Karpas-422 (cell line): ENCODE results near the gene PALLD. TPM values are rescaled to one million over a fixed set of nuclear protein-coding genes. Genes with fewer than 3 reads are reported as not detected.

Source experiments
- DNase-seq: peaks from one replicate; pipeline ENCODE4 v3.0.0-alpha.2; 2015
- H2AFZ ChIP-seq: fragments of 200-600 bp; sonication (generic); 2 replicates; pipeline ENCODE4 v1.6.1; 2014; ENCODE audit warnings: antibody characterized with exemption, low read length, mixed read lengths
- H3K27ac ChIP-seq: fragments of 200-600 bp; sonication (generic); 2 replicates; pipeline ENCODE4 v1.5.1; 2014; ENCODE audit warnings: mild to moderate bottlenecking, low read length, moderate library complexity
- H3K27me3 ChIP-seq: fragments of 200-600 bp; sonication (generic); 2 replicates; pipeline ENCODE4 v1.6.1; 2014; ENCODE audit warnings: low read length, mixed read lengths
- H3K36me3 ChIP-seq: fragments of 200-600 bp; sonication (generic); 2 replicates; pipeline ENCODE4 v1.6.1; 2014; ENCODE audit warnings: low read length, mixed read lengths; ENCODE audit not compliant: insufficient read depth
- H3K4me1 ChIP-seq: fragments of 200-600 bp; sonication (generic); 2 replicates; pipeline ENCODE4 v1.6.1; 2014; ENCODE audit warnings: mild to moderate bottlenecking, low read length, mixed read lengths
- H3K4me2 ChIP-seq: fragments of 200-600 bp; sonication (generic); 2 replicates; pipeline ENCODE4 v1.6.1; 2014; ENCODE audit warnings: low read length, low read depth, mild to moderate bottlenecking; ENCODE audit not compliant: poor library complexity, severe bottlenecking
- H3K4me3 ChIP-seq: fragments of 200-600 bp; sonication (generic); 2 replicates; pipeline ENCODE4 v1.5.1; 2014; ENCODE audit warnings: mild to moderate bottlenecking, antibody characterized with exemption, low read length, mixed read lengths
- H3K79me2 ChIP-seq: fragments of 200-600 bp; sonication (generic); 2 replicates; pipeline ENCODE4 v1.6.1; 2014; ENCODE audit warnings: mild to moderate bottlenecking, low read length, mixed read lengths
- H3K9ac ChIP-seq: fragments of 200-600 bp; sonication (generic); 2 replicates; pipeline ENCODE4 v1.6.0; 2014; ENCODE audit warnings: low read length
- H3K9me2 ChIP-seq: fragments of 200-600 bp; sonication (generic), shearing (Covaris generic); replicated peaks from 2 replicates; pipeline ENCODE4 v1.6.0; 2014; ENCODE audit warnings: mild to moderate bottlenecking, low read length, moderate library complexity; ENCODE audit not compliant: insufficient read depth
- H3K9me3 ChIP-seq: fragments of 300-700, 200-600 bp; sonication (generic); 2 replicates; pipeline ENCODE4 v1.6.1; 2014; ENCODE audit warnings: low read length, mixed read lengths
- H4K20me1 ChIP-seq: fragments of 200-600 bp; sonication (generic); 2 replicates; pipeline ENCODE4 v1.6.1; 2014; ENCODE audit warnings: mild to moderate bottlenecking, antibody characterized with exemption, low read length, low read depth; ENCODE audit not compliant: insufficient read depth
- total RNA-seq: library from RNA; depleted of rRNA; stranded (reverse); fragments of >200 nt; shearing (Covaris generic); gene quantifications from 2 replicates; pipeline ENCODE4 v1.2.3, GENCODE V29; 2014; ENCODE audit warnings: low replicate concordance

Gene PALLD
- total RNA-seq, 1 experiment from 2014 or later = 0.71 TPM

- Histone ChIP-seq H3K79me2 (no peaks in the 10 kb centered on the region), H3K27me3 (no peaks in the 10 kb centered on the region), H3K36me3 (no peaks in the 10 kb centered on the region), H4K20me1 (no peaks in the 10 kb centered on the region), H3K9me3 (no peaks in the 10 kb centered on the region), H3K27ac (no peak overlapping the region), H3K4me2 (no peak overlapping the region), H3K4me1 (no peaks in the 10 kb centered on the region), H2AFZ (no peak overlapping the region), H3K4me3 (no peak overlapping the region), H3K9me2 (no peaks in the 10 kb centered on the region), H3K9ac (no peak overlapping the region)
- DNase-seq = no peak
These were observed 6.0 kb downstream of the PALLD start for GRCh38 chr4:168502861-168503260.

GRCh38 chr4:168503652-168504362 lies 7.0 kb downstream of the PALLD start:
- H3K9ac ChIP-seq = no peak overlapping the region
- H3K4me3 ChIP-seq = no peak overlapping the region
- no peak overlapping the region for H2AFZ ChIP-seq
- no peaks in the 10 kb centered on the region for H3K36me3 ChIP-seq
- no peaks in the 10 kb centered on the region for H3K79me2 ChIP-seq
- H3K9me2 ChIP-seq = no peaks in the 10 kb centered on the region
- DNase-seq = no peak
- no peaks in the 10 kb centered on the region for H4K20me1 ChIP-seq
- H3K4me1 ChIP-seq = no peaks in the 10 kb centered on the region
- H3K27ac ChIP-seq = no peak overlapping the region
- H3K27me3 ChIP-seq = no peaks in the 10 kb centered on the region
- no peaks in the 10 kb centered on the region for H3K9me3 ChIP-seq
- no peak overlapping the region for H3K4me2 ChIP-seq

DNA sequence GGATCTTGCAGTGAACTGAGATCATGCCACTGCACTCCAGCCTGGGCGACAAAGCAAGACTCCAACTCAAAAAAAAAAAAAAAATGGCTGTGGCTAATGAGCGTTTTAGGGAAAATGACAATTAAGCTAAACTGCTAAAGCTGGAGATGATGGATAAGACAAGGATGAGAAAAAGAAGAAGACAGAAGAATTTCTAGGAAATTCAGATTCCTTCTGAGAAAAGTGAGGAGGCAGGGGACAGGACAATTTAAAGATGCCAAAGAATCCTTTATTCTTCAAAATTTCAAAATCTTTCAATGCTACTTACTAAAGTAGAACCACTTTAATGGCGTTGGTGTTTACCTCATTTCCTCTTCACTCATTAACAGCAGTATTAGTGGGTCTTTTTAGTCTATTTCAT lies 7.7 kb downstream of the PALLD start:
- Histone ChIP-seq H3K79me2 (no peaks in the 10 kb centered on the region), H4K20me1 (no peaks in the 10 kb centered on the region), H3K4me2 (no peak overlapping the region), H3K27ac (no peak overlapping the region), H2AFZ (no peak overlapping the region), H3K9me3 (no peaks in the 10 kb centered on the region), H3K4me3 (no peak overlapping the region), H3K9ac (no peak overlapping the region), H3K9me2 (no peaks in the 10 kb centered on the region), H3K27me3 (no peaks in the 10 kb centered on the region), H3K36me3 (no peaks in the 10 kb centered on the region), H3K4me1 (no peaks in the 10 kb centered on the region)
- DNase-seq = no peak

GRCh38 chr4:168506014-168506413 lies 9.2 kb downstream of the PALLD start:
- H3K9me3 ChIP-seq = no peaks in the 10 kb centered on the region
- H3K4me2 ChIP-seq = no peak overlapping the region
- H3K9ac ChIP-seq = no peak overlapping the region
- H3K36me3 ChIP-seq = no peaks in the 10 kb centered on the region
- no peak for DNase-seq
- H3K27me3 ChIP-seq = no peaks in the 10 kb centered on the region
- H3K9me2 ChIP-seq = no peaks in the 10 kb centered on the region
- no peak overlapping the region for H3K4me3 ChIP-seq
- H4K20me1 ChIP-seq = no peaks in the 10 kb centered on the region
- H3K79me2 ChIP-seq = no peaks in the 10 kb centered on the region
- no peak overlapping the region for H3K27ac ChIP-seq
- H2AFZ ChIP-seq = no peak overlapping the region
- no peaks in the 10 kb centered on the region for H3K4me1 ChIP-seq

GRCh38 chr4:168507178-168507815 lies 10.4 kb downstream of the PALLD start:
- Histone ChIP-seq H3K36me3 (no peaks in the 10 kb centered on the region), H3K79me2 (no peaks in the 10 kb centered on the region), H4K20me1 (no peaks in the 10 kb centered on the region), H3K4me1 (no peaks in the 10 kb centered on the region), H3K9me3 (no peaks in the 10 kb centered on the region), H3K4me2 (no peak overlapping the region), H3K27ac (no peak overlapping the region), H2AFZ (no peak overlapping the region), H3K27me3 (no peaks in the 10 kb centered on the region), H3K9me2 (no peaks in the 10 kb centered on the region), H3K9ac (no peak overlapping the region), H3K4me3 (no peak overlapping the region)
- DNase-seq = no peak

GRCh38 chr4:168508683-168509082 lies 11.8 kb downstream of the PALLD start:
- Histone ChIP-seq H3K79me2 (no peaks in the 10 kb centered on the region), H3K9ac (no peak overlapping the region)

GRCh38 chr4:168509786-168510185 lies 12.9 kb downstream of the PALLD start:
- Histone ChIP-seq H3K4me2 (no peak overlapping the region), H3K79me2 (no peaks in the 10 kb centered on the region), H4K20me1 (no peaks in the 10 kb centered on the region), H3K27me3 (no peaks in the 10 kb centered on the region), H3K36me3 (no peaks in the 10 kb centered on the region), H3K4me1 (no peaks in the 10 kb centered on the region), H3K4me3 (no peak overlapping the region), H2AFZ (no peak overlapping the region), H3K9me3 (no peaks in the 10 kb centered on the region), H3K9ac (no peak overlapping the region), H3K9me2 (no peaks in the 10 kb centered on the region), H3K27ac (no peak overlapping the region)
- DNase-seq = no peak

More at GRCh38 chr4:168508683-168509082, 11.8 kb downstream of the PALLD start:
- H4K20me1 ChIP-seq = no peaks in the 10 kb centered on the region
- H3K4me1 ChIP-seq = no peaks in the 10 kb centered on the region
- no peak overlapping the region for H3K4me2 ChIP-seq
- no peak overlapping the region for H3K27ac ChIP-seq
- DNase-seq = no peak
- no peaks in the 10 kb centered on the region for H3K36me3 ChIP-seq
- H2AFZ ChIP-seq = no peak overlapping the region
- H3K9me2 ChIP-seq = no peaks in the 10 kb centered on the region
- no peaks in the 10 kb centered on the region for H3K9me3 ChIP-seq
- no peaks in the 10 kb centered on the region for H3K27me3 ChIP-seq
- H3K4me3 ChIP-seq = no peak overlapping the region

DNA sequence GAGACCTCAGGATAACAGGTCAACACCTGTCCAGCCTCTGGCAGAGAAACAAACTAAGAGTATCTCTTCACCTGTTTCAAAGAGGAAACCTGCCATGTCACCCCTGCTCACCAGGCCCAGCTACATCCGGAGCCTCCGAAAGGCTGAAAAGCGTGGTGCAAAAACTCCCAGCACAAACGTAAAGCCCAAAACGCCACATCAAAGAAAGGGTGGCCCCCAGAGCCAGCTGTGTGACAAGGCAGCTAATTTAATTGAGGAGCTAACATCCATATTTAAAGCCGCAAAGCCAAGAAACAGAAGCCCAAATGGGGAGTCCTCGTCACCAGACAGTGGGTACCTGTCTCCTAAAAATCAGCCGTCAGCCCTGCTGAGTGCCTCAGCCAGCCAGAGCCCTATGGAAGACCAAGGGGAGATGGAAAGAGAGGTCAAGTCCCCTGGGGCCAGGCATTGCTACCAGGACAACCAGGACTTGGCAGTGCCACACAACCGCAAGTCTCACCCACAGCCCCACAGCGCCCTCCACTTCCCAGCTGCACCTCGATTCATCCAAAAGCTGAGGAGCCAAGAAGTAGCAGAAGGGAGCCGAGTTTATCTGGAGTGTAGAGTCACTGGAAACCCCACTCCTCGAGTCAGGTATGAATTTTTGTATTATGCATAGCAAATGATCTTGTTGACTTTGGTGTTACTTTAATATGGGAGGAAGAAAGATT lies 15.1 kb downstream of the PALLD start:
- no peak overlapping the region for H3K4me2 ChIP-seq
- H2AFZ ChIP-seq = no peak overlapping the region
- no peaks in the 10 kb centered on the region for H3K9me3 ChIP-seq
- no peaks in the 10 kb centered on the region for H3K79me2 ChIP-seq
- no peak overlapping the region for H3K27ac ChIP-seq
- H3K4me3 ChIP-seq = no peak overlapping the region
- H3K4me1 ChIP-seq = no peaks in the 10 kb centered on the region
- no peak overlapping the region for H3K9ac ChIP-seq
- H3K9me2 ChIP-seq = no peaks in the 10 kb centered on the region
- H4K20me1 ChIP-seq = no peaks in the 10 kb centered on the region
- no peaks in the 10 kb centered on the region for H3K36me3 ChIP-seq
- DNase-seq = no peak
- no peaks in the 10 kb centered on the region for H3K27me3 ChIP-seq
